HepG2 (cell line): ENCODE results near the gene KHK. TPM values are rescaled to one million over a fixed set of nuclear protein-coding genes. Genes with fewer than 3 reads are reported as not detected.

Experiments used
- ATAC-seq: fragments of 200-7000 bp; cut with Tn5 transposase; 3 replicates; pipeline ENCODE4 v1.9.1; 2020; ENCODE audit warnings: mild to moderate bottlenecking, moderate library complexity
- BruUV-seq: library from RNA; stranded (reverse); fragments of 400-500 nt; replicated peaks from 2 replicates; lab custom pipeline; 2021; lab: Mats Ljungman, UMichigan
- CTCF ChIA-PET: fragments of 300-600 bp; formaldehyde crosslinking; extraction: SDS; loops from one replicate; lab custom pipeline; 2021; ENCODE audit warnings: low total read pairs, inconsistent platforms, low intra/inter-chr PET ratio; lab: Yijun Ruan, JAX
- POLR2A ChIA-PET: fragments of 350-600 bp; sonication (Branson Sonifier 250); formaldehyde crosslinking; loops from one replicate; lab custom pipeline; 2020; ENCODE audit warnings: antibody characterized with exemption, inconsistent platforms; lab: Yijun Ruan, JAX
- DNase-seq: peaks from one replicate; pipeline ENCODE4 v3.0.0-alpha.2; 2015; ENCODE audit warnings: low spot score
- FAIRE-seq: peaks from 3 replicates; lab custom pipeline; 2011; peaks lifted over from hg19 to GRCh38; lab: Jason Lieb, UNC
- H2AFZ ChIP-seq: one replicate; pipeline ENCODE4 v1.6.1; 2011; ENCODE audit warnings: low read length, inconsistent platforms
- H3K27ac ChIP-seq: fragments of 300-600 bp; 3 replicates; pipeline ENCODE4 v1.8.0; 2011; ENCODE audit warnings: mixed run types, mild to moderate bottlenecking, mixed read lengths, low read length, inconsistent platforms; ENCODE audit not compliant: insufficient read depth; ENCODE audit errors: extremely low read length
- H3K27me3 ChIP-seq, 2 experiments: fragments of 200-600 bp in 1 of 2; 2 replicates in 1 of 2; 3 replicates in 1 of 2; pipeline versions ENCODE4 v1.6.0 to v1.8.0; 2011; ENCODE audit warnings: low read length in 2 of 2, mild to moderate bottlenecking in 2 of 2, moderate library complexity in 2 of 2, inconsistent platforms in 1 of 2; ENCODE audit not compliant: insufficient read depth in 2 of 2, control insufficient read depth in 1 of 2
- H3K36me3 ChIP-seq, 2 experiments: fragments of 200-600 bp in 1 of 2; replicated peaks in 1 of 2; 2 replicates in 1 of 2; 3 replicates in 1 of 2; pipeline versions ENCODE4 v1.5.1 to v1.8.0; 2011; ENCODE audit warnings: low read length in 2 of 2, inconsistent platforms in 1 of 2; ENCODE audit not compliant: insufficient read depth in 2 of 2, control insufficient read depth in 1 of 2
- H3K4me1 ChIP-seq: 2 replicates; pipeline ENCODE4 v1.5.1; 2012; ENCODE audit warnings: low read length, inconsistent platforms; ENCODE audit not compliant: insufficient read depth
- H3K4me2 ChIP-seq: 2 replicates; pipeline ENCODE4 v1.6.0; 2011; ENCODE audit warnings: low read depth, low read length, inconsistent platforms
- H3K4me3 ChIP-seq, 3 experiments: fragments of 200-600 bp in 1 of 3; sonication (generic), shearing (Covaris generic) in 1 of 3; replicated peaks in 1 of 3; 2 replicates each; pipeline ENCODE4 v1.5.1; 2011 to 2016; ENCODE audit warnings: low read length in 3 of 3, inconsistent platforms in 2 of 3, low read depth in 2 of 3, mild to moderate bottlenecking in 2 of 3, control low read depth in 1 of 3, mixed read lengths in 1 of 3; ENCODE audit not compliant: insufficient read depth in 1 of 3
- H3K79me2 ChIP-seq: one replicate; pipeline ENCODE4 v1.6.1; 2011; ENCODE audit warnings: low read length, inconsistent platforms; ENCODE audit not compliant: insufficient read depth
- H3K9ac ChIP-seq: 2 replicates; pipeline ENCODE4 v1.6.0; 2011; ENCODE audit warnings: mild to moderate bottlenecking, low read depth, low read length, inconsistent platforms; ENCODE audit not compliant: insufficient read depth
- H3K9me3 ChIP-seq: 2 replicates; pipeline ENCODE4 v1.5.1; 2012; ENCODE audit warnings: mild to moderate bottlenecking, low read length
- H4K20me1 ChIP-seq: 2 replicates; pipeline ENCODE4 v1.6.0; 2011; ENCODE audit warnings: inconsistent platforms, mild to moderate bottlenecking, low read length, moderate library complexity; ENCODE audit not compliant: insufficient read depth
- AGO2 ChIP-seq: fragments of 200-400 bp; formaldehyde crosslinking; optimal IDR thresholded peaks from 2 replicates; pipeline ENCODE3; 2017; ENCODE audit warnings: mild to moderate bottlenecking, low read depth, low read length, moderate library complexity
- CHCHD3 ChIP-seq: sonication (generic); formaldehyde crosslinking; IDR thresholded peaks from 2 replicates; pipeline ENCODE4 v1.8.0; 2022; ENCODE audit warnings: mild to moderate bottlenecking, missing genetic modification reagents, moderate library complexity
- SMYD3 ChIP-seq: sonication (generic); formaldehyde crosslinking; IDR thresholded peaks from 2 replicates; pipeline ENCODE4 v1.8.1; 2023; ENCODE audit warnings: mild to moderate bottlenecking, missing genetic modification reagents
- ZNF101 ChIP-seq: sonication (generic); formaldehyde crosslinking; IDR thresholded peaks from 2 replicates; pipeline ENCODE4 v1.4.0; 2020; ENCODE audit warnings: mild to moderate bottlenecking, low read depth, missing genetic modification reagents, borderline replicate concordance
- ZNF431 ChIP-seq: sonication (generic); formaldehyde crosslinking; IDR thresholded peaks from 2 replicates; pipeline ENCODE4 v1.9.0; 2022; ENCODE audit warnings: missing genetic modification reagents, low read depth, mild to moderate bottlenecking, borderline replicate concordance
- ZNF44 ChIP-seq: sonication (generic); formaldehyde crosslinking; IDR thresholded peaks from 2 replicates; pipeline ENCODE4 v1.5.1; 2020; ENCODE audit warnings: mild to moderate bottlenecking, missing genetic modification reagents
- WGBS: methylation state at CpG from one replicate; pipeline ENCODE4 v1.1.6; 2017; ENCODE audit warnings: low lambda C conversion rate; 5-methylcytosine and 5-hydroxymethylcytosine counted together
- in situ Hi-C: cut with HindIII; loops from 2 replicates; pipeline ENCODE4 v1.10.0; 2017; ENCODE audit warnings: low pct_unique_long_range_greater_than_20kb; ENCODE audit not compliant: extremely low pct_ligation_motif_present
- intact Hi-C: fragments of 100-400 bp; cut with micrococcal nuclease; formaldehyde crosslinking; loops from one replicate; pipeline ENCODE4 v1.10.0; 2022; ENCODE audit not compliant: unreplicated experiment
- polyA plus RNA-seq, 8 experiments: library from polyadenylated mRNA; depleted of rRNA in 3 of 8; stranded (reverse) in 7 of 8; unstranded in 1 of 8; fragments of >200 nt; fragmentation: Illumina TruSeq in 4 of 8; extraction: Trizol in 4 of 8; gene quantifications; 2 replicates each; pipeline versions ENCODE4 v1.2.1 to v1.2.3, GENCODE V29; 2011 to 2016; ENCODE audit warnings: low read depth in 4 of 8, missing spikeins in 1 of 8, mixed read lengths in 1 of 8; ENCODE audit not compliant: insufficient read depth in 1 of 8
- total RNA-seq, 5 experiments: library from RNA; depleted of rRNA; stranded (reverse); fragments of >200 nt; fragmentation: Illumina TruSeq; extraction: Trizol; gene quantifications; 2 replicates each; pipeline ENCODE4 v1.2.3, GENCODE V29; 2016; ENCODE audit warnings: low read depth in 1 of 5
- TF ChIP-seq, protein P1 (sequence below): IDR thresholded peaks from 2 replicates; pipeline ENCODE4 v1.6.1; 2012; ENCODE audit warnings: low read depth, low read length, improper control_type of control experiment
- TF ChIP-seq, protein P2 (sequence below): IDR thresholded peaks from 2 replicates; pipeline ENCODE4 v1.6.1; 2016
- TF ChIP-seq, protein P3 (sequence below): sonication (generic); formaldehyde crosslinking; IDR thresholded peaks from 2 replicates; pipeline ENCODE4 v1.9.0; 2021; ENCODE audit warnings: missing genetic modification reagents, borderline replicate concordance
- TF ChIP-seq, protein P4 (sequence below): sonication (generic); formaldehyde crosslinking; IDR thresholded peaks from 2 replicates; pipeline ENCODE4 v1.5.0; 2020; ENCODE audit warnings: missing genetic modification reagents
- TF ChIP-seq, protein P5 (sequence below): sonication (generic); formaldehyde crosslinking; IDR thresholded peaks from 2 replicates; pipeline ENCODE4 v1.4.0; 2020; ENCODE audit warnings: mild to moderate bottlenecking, missing genetic modification reagents

Gene KHK
- total and polyA plus RNA-seq, 2 of the 13 experiments (the other 11 are each of a cell fraction or from before 2014, with no cell fraction given): 40.9 to 99.2 TPM

DNA sequence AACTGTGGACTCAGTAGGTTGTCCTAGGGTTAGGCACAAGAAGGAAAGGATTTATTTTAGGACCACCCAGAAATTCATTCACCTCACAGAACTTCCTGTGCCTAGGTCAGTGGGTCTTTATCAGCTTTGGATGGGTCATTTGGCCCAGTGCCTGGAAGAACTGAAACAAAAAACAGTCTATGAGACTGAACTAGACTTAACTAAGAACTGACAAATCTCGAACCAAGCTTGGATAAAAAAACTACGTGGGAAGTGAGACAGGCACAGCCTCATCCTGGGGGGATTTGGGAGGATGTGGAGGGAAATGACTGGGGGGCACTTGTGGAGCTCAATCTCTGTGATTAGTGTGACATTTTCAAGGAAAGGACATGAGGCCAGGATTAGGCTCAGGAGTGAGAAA, 12.8 kb upstream of the KHK start (continued):
- TF ChIP-seq SMYD3 (CRISPR knock-in tag) (no peak), ZNF101 (CRISPR knock-in tag) (no peak)
- TF ChIP-seq, protein P1, sequence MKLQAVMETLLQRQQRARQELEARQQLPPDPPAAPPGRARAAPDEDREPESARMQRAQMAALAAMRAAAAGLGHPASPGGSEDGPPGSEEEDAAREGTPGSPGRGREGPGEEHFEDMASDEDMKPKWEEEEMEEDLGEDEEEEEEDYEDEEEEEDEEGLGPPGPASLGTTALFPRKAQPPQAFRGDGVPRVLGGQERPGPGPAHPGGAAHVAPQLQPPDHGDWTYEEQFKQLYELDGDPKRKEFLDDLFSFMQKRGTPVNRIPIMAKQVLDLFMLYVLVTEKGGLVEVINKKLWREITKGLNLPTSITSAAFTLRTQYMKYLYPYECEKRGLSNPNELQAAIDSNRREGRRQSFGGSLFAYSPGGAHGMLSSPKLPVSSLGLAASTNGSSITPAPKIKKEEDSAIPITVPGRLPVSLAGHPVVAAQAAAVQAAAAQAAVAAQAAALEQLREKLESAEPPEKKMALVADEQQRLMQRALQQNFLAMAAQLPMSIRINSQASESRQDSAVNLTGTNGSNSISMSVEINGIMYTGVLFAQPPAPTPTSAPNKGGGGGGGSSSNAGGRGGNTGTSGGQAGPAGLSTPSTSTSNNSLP: no peak
- TF ChIP-seq, protein P2, sequence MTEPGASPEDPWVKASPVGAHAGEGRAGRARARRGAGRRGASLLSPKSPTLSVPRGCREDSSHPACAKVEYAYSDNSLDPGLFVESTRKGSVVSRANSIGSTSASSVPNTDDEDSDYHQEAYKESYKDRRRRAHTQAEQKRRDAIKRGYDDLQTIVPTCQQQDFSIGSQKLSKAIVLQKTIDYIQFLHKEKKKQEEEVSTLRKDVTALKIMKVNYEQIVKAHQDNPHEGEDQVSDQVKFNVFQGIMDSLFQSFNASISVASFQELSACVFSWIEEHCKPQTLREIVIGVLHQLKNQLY (CRISPR knock-in tag): no peak

DNA sequence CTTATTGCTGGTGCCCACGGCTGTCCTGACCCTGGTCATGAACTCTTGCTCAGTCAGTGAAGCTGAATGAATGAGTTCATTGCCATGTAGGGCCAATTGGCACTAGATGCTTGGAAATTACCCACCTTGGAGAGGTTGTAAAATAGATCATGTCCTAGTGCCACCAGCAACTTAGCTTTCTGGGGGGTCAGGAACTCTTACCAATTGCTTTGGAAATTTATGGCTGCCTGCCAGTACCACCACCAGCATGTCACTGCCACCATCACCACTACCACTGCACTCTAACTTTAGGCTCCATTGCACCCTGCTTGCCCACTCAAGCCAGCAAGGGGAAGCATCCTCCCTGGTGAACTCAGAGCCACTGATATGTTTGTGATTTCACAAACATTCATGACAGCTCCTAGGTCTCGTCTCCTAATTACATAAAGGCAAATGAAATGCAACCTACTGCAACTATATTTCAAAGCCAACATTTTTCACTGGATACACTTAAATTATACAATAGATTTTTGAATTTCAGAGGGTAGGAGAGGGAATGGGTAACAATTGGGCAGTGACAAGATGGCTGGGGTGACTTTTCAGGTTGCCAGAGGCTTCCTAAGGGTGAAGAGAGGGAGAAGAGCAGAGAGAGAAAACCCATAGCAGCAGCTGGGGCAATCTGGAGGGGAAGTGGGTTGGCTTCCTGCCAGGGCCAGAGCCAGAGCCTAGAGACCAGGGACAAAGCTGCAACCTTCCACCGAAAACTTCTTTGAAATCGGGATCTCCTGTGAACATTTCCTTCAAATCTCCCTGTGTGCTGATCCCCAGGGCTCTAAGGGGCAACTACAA, 11.6 kb upstream of the KHK start:
- FAIRE-seq (no peak), DNase-seq (no peak), ATAC-seq (no peak)
- in situ Hi-C loops: no loop called here
- no peaks in the 10 kb centered on the region for H3K9me3 ChIP-seq
- H3K9ac ChIP-seq: no peak overlapping the region
- peaks cover 15% of the 10 kb centered on the region for H3K79me2 ChIP-seq
- no TSS peak for BruUV-seq
- H4K20me1 ChIP-seq: no peaks in the 10 kb centered on the region
- WGBS: 17% methylated on average over 4 of the region's 4 CpGs
- H2AFZ ChIP-seq: no peak overlapping the region
- peak overlapping the region in 1 of 3 experiments; percentile 20; a peak in 1 of 6 replicates for H3K4me3 ChIP-seq
- H3K4me1 ChIP-seq: peaks cover 80% of the 10 kb centered on the region
- ChIA-PET POLR2A (interaction anchor here (0.7 to 4.3 kb wide), 4 partner anchors 18 to 149 kb away, joined by 3 to 49 read pairs (median 6); partner anchors contain the start of gene AGBL5), CTCF (no interaction called here)
- no peaks in the 10 kb centered on the region for H3K36me3 ChIP-seq
- H3K27ac ChIP-seq: no peak overlapping the region
- intact Hi-C loops: no loop called here
- H3K4me2 ChIP-seq: peak overlapping the region; percentile 49
- peaks cover 0 to 16% of the 10 kb centered on the region in 2 experiments; a peak in 2 of 5 replicates for H3K27me3 ChIP-seq
- TF ChIP-seq AGO2: no peak
- no peak for TF ChIP-seq ZNF431 (CRISPR knock-in tag)
- no peak for TF ChIP-seq ZNF44
- TF ChIP-seq, protein P3, sequence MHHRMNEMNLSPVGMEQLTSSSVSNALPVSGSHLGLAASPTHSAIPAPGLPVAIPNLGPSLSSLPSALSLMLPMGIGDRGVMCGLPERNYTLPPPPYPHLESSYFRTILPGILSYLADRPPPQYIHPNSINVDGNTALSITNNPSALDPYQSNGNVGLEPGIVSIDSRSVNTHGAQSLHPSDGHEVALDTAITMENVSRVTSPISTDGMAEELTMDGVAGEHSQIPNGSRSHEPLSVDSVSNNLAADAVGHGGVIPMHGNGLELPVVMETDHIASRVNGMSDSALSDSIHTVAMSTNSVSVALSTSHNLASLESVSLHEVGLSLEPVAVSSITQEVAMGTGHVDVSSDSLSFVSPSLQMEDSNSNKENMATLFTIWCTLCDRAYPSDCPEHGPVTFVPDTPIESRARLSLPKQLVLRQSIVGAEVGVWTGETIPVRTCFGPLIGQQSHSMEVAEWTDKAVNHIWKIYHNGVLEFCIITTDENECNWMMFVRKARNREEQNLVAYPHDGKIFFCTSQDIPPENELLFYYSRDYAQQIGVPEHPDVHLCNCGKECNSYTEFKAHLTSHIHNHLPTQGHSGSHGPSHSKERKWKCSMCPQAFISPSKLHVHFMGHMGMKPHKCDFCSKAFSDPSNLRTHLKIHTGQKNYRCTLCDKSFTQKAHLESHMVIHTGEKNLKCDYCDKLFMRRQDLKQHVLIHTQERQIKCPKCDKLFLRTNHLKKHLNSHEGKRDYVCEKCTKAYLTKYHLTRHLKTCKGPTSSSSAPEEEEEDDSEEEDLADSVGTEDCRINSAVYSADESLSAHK (CRISPR knock-in tag): no peak
- TF ChIP-seq, protein P4, sequence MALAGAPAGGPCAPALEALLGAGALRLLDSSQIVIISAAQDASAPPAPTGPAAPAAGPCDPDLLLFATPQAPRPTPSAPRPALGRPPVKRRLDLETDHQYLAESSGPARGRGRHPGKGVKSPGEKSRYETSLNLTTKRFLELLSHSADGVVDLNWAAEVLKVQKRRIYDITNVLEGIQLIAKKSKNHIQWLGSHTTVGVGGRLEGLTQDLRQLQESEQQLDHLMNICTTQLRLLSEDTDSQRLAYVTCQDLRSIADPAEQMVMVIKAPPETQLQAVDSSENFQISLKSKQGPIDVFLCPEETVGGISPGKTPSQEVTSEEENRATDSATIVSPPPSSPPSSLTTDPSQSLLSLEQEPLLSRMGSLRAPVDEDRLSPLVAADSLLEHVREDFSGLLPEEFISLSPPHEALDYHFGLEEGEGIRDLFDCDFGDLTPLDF (CRISPR knock-in tag): no peak
- TF ChIP-seq, protein P5, sequence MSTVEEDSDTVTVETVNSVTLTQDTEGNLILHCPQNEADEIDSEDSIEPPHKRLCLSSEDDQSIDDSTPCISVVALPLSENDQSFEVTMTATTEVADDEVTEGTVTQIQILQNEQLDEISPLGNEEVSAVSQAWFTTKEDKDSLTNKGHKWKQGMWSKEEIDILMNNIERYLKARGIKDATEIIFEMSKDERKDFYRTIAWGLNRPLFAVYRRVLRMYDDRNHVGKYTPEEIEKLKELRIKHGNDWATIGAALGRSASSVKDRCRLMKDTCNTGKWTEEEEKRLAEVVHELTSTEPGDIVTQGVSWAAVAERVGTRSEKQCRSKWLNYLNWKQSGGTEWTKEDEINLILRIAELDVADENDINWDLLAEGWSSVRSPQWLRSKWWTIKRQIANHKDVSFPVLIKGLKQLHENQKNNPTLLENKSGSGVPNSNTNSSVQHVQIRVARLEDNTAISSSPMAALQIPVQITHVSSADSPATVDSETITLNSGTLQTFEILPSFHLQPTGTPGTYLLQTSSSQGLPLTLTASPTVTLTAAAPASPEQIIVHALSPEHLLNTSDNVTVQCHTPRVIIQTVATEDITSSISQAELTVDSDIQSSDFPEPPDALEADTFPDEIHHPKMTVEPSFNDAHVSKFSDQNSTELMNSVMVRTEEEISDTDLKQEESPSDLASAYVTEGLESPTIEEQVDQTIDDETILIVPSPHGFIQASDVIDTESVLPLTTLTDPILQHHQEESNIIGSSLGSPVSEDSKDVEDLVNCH (CRISPR knock-in tag): no peak
- no peak for TF ChIP-seq CHCHD3 (CRISPR knock-in tag)
